Stimulated activated CD4-positive, alpha-beta T cell treated with anti-CD3 and anti-CD28 coated beads, Interleukin-1b, Interleukin-23, amount 100 ng/mL, for 4 hours (primary cell): Measurements from ENCODE around the gene TNFRSF14.

Source experiments
- DNase-seq, 2 donors: peaks; one replicate each; pipeline ENCODE4 v3.0.0-alpha.2; 2020; ENCODE audit warnings: low read depth in 2 of 2

Gene TNFRSF14

DNA sequence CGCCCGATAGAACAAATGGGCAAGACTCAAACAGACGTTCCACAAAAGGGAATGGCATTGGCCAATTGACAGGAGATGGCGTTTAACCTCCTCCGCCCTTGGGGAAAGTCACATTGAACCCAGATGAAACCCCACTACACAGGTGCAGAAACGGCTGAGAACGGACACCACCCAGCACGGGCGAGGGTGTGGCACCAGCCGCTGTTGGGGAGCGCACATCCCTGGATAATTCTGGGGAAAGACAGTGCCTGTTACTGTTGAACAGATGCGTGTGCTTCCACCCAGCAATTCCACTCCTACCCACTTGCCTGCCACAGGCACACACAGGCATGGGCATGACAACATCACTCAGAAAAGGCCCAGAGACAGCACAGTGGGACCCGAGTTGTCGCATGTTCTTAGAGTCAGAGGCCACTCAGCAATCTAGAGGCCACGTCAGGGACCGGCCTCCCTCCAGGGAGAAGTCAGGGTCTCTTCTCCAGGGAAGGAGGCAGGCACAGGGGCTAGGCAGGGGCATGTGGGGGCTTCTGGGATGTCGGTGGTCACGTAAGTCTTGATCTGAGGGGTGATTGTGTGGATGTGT lies 45.6 kb downstream of the TNFRSF14 start:
- no peak for DNase-seq

DNA sequence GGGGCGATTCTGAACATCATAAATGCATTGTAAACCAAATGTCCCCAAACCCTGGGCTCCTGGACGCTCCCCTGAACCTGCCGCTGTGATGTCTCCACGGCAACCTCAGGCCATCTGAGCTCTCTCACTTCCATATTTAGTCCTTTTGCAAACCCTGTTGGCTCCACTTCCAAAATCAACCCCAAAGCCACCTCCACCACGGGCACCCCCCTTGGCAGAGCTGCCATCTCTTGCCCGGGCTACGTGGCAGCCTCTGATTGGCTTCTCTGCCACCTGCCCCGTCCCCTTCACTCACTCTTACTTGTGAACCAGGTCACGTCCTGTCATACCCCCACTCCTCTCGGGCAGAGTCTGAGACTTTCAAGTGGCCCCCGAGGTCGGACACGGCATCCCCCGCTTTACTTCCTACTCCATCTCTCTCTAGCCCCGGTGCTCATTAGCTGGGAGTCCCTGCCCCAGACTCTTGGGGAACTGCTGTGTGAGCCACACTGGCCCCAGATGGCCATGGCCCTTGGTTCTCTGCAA lies 46.2 kb downstream of the TNFRSF14 start:
- no peak for DNase-seq

DNA sequence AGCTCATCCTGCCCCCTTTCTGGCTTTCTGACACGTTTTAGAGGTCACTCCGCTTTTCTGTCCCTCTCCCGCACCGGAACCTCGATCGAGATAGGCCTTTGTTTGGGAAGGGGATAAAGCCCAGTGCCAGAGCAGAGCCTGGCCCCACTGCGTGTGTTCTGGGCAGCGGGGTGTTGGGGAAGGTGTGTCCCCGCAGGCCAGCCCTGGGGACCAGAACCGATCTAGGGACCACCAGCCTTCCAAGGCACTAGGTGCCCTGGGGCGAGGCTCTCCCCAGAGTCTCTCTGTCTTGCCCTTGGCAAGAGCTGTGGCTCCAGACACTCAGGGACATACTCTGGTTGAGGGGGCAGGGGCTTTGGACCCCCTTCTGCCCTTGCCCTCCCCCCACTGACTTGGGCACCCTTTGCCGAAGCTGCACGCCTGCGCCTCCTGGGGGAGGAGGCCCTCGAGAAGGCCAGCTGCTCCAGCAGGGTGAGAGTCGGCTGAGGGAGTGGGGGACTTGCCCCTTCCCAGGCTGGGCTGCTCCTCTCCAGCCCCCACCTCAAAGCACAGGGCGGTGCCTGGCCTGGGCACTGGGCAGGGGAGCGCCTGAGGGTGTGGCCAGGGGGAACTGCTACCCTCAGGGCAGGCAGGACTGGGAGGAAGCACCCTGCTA lies 46.8 kb downstream of the TNFRSF14 start:
- no peak for DNase-seq

GRCh38 chr1:2603521-2604155 lies 47.5 kb downstream of the TNFRSF14 start:
- no peak for DNase-seq

- DNase-seq = no peak
Observed at GRCh38 chr1:2604156-2604843, 48.1 kb downstream of the TNFRSF14 start.

DNA sequence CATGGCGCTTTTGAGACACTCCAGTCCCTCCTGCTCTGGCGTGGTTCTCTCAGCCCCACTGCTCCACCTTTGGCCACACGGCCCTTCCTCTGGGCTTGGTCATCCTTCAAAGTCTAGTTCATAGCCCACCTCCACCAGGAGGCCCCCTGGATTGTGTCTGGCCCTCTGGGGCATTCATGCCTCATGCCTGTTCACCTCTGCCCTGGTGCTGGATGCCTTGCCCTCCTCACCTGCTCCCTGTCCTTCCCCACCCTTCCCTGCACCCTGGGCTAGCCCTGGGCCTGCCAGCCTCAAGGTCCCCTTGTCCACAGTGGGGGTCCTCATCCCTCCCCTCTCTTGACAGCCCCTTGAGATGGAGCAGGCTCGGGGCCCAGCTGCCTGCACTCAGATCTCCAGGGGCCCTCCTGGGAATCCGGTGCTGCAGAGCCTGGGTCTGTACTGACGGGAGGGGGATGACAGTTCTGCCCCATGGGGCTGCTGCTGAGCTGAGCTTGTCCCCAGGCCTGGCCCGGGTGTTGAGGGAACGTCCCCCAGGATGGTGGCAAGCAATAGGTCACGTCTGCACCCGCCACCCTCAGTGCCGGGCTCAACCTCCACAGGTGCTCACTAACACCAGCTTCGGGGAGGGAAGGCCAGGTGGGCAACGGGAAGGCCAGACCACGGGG lies 48.8 kb downstream of the TNFRSF14 start:
- no peak for DNase-seq

DNA sequence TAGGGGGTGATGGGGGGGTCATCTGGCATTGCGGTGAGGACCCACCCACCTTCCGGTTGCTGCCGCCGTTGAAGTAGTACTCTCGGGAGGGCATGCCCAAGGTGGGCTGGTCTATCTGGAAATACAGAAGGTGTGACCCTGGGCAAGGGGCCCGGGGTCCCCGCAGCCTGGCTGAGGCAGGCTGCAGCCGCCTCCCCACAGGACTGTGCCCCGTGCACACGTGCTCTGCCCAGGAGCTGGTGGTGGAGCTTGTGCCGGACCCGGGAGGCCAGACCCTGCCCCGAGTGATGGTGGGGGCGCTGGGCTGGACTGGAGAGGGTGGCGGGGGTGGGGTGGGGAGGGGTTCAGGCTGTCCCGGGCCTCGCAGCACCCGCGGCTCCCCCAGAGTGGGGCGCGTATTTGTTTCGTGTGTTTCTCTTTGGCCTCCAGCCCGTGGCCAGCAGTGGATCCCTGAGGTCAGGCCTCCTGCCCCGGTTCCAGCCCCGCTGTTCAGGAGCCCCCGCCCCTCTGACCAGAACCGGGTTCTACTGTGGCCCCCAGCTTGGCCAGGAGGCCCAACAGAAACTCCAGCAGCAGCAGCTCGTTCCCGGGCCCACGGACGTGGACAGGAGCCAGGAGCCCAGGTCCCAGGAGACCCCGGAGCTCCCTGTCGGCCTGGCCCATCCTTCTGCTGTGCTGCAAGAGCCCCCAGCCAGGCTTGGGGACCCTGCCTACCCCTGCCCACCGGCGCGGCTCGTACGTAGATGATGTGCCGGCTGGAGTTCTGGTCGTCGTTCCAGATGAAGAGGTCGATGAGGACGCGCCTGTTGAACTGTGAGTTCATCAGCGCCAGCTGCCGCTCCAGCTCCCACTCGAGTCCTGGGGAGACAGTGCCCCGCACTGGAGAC lies 49.6 kb downstream of the TNFRSF14 start:
- no peak for DNase-seq

DNA sequence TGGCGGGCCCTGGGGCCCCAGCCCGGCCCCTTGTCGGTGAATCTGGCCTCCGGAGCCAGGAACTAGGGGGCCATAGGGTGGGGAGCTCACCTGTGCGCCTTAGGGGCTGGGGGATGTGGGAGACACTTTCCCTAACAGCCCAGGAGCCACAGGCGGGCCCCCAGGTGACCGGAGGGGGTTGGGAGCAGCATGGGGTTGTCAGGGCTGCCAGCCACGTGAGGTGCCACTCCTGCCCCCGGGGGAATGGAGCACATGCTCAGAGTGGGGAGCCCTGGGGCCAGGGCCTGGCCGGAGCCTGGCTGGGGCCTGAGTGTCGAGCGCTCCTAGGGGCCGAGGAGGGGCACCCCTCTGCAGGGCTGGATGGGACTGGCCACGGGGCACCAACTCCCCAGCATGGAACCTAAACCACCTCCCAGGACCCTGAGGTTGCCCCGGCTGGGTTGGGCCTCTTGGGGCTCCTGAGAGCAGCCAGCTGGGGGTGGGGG lies 50.3 kb downstream of the TNFRSF14 start:
- DNase-seq = no peak

DNA sequence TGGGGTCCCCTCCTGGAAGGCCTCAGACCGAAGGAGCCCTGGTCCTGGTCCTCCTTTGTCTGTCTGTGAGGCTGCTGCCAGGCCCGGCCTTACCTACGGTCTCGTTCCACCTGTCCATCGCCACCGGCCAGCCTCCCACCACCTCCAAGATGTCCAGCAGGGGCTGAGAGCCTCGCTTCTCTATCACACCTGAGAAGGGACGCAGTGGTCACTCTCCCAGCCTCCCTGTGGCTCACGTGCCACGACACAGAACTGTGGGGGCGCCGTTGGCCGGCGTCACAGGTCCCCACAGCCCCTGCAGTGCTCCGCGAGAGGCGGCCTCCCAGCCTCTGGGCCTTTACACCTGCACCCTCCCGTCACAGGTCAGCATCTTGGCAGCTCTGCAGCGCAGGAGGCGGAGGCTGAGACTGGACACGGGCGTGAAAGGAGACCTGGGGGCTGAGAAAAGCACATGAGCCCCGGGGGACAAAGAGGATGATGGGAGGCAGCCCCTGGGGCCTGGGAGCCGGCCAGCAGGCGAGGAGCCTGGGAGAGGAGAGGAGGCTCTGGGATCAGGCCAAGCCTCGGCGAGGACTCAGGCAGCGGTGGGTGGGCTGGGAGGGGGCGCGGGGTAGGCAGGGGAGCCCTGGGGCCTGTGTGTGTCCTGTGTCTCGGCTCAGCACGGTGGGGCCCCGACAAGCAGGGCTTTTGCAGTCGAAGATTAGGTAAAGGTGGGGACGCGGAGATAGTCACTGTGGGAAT lies 50.9 kb downstream of the TNFRSF14 start:
- DNase-seq = no peak

GRCh38 chr1:2607641-2608091 lies 51.5 kb downstream of the TNFRSF14 start:
- DNase-seq = no peak

DNA sequence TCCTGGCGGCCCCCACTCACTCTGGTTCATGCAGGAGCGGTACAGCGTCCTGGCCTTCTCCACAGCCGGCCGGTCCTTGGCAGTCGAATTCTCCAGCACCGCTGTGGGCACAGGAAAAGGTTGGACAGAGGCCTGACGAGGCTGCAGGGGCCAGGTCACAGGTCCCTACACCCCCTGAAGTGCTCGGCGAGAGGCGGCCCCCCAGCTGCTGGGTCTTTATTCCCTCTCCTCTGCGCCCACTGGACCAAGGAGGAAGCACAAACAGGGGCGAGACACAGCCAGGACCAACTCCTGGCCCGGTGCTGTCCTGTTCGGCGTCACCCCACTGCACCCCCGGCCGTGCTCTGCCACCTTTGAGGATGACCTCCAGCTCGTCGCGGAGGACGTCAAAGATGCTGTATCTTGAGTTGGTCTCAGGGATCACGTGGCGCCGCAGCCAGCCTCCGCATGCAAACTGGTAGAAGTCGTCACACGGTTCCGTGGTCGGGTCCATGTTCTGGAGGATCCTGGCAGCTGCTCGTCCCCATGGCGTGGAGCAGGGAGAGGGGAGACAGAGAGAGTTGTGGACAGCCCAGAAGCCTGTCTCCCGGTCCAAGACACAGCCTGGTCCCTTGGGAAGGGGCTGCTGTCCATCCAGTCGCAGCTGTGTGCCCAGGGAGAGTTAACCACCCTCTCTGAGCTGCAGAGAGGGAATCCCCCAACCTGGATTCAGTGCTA lies 53.3 kb downstream of the TNFRSF14 start:
- no peak for DNase-seq

- DNase-seq = no peak
Observed at GRCh38 chr1:2610036-2610959, 54.1 kb downstream of the TNFRSF14 start.

DNA sequence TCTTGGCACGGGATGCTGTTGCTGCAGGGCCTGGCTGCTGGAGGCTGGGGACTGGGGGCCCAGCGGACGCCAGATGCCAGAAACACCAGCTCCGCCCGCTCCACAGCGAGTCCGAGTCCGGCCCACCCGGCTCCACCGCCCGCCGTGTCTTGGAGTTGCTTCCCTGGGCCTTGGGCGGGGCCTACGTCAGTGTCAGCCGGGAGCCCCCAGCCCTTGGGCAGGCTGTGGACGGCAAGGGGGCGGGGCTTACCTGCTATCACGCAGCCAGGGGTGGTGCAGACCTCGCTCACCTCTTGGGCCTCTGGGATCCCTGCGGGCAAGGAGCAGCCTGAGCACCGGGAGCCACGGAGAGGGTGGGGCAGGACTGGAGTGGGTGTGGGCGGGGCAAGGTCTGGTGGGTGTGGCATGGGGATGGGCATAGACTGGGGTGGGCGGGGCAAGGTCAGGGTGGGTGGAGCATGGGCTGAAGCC lies 54.9 kb downstream of the TNFRSF14 start:
- DNase-seq = no peak

- no peak for DNase-seq
Observed at GRCh38 chr1:2611621-2612437, 55.7 kb downstream of the TNFRSF14 start.

DNA sequence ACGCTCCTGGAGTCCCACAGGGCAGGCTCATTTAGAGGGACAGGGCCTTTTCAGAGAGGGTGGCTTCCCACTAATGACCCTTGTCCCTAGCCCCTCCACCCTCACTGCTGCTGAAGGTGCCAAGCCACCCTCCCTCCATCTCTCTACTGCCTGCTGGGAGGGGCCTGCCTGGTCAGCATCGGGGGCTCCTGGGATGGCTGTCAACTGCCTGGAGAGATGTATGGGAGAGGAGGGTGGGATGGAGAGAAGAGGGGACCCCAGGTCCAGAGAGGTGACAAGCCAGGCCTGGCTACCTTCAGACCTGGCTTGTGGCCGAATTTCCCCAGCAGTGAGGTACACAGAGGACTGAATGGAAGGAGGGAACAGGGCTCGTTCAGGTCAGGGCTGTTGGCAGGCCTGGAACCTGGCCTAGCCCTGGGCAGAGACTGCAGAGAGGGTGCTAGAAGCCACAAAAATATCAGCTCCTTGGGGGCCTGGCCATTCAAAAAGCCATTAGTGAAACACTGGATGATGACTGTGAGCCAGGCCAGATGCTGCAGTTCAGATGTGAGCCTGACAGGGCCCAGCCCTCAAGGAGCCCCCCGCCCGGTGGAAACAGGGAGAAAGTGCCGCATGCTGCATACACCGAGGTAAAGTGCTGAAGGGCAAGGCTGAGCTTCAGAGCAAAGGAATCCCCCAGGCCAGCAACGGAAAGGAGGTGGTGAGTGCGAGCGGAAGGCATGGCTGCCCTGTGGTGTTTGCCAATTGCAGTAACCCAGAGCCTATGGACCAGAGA lies 56.6 kb downstream of the TNFRSF14 start:
- DNase-seq = no peak
